ENCODE results near the gene FUNDC2.
A peak's percentile ranks its signal among the peaks of the same experiment; 100 is the strongest.
"Not testable (repeated sequence)": the region's sequence is repeated elsewhere in the genome, so short reads cannot be mapped to it uniquely, and the experiment has no call there.

Gene FUNDC2

GRCh38 chrX:155026727-155027508 lies at the start of gene FUNDC2:
FUNDC2 (plus strand) TSS chrX:155026844; CDS start chrX:155026939, 95 bp downstream.
- no peak for FAIRE-seq

- FAIRE-seq: no peak
Measured at GRCh38 chrX:154979629-154980028, 47.0 kb upstream of the FUNDC2 start.

- FAIRE-seq: peak; percentile 72
Measured at GRCh38 chrX:154980330-154981115, 46.1 kb upstream of the FUNDC2 start.

- FAIRE-seq: no peak
Measured at GRCh38 chrX:154981116-154981411, 45.6 kb upstream of the FUNDC2 start.

- no peak for FAIRE-seq
Measured at GRCh38 chrX:154986826-154987575, 39.6 kb upstream of the FUNDC2 start.

- FAIRE-seq: no peak
Measured at GRCh38 chrX:154987940-154988339, 38.7 kb upstream of the FUNDC2 start.

GRCh38 chrX:154988719-154989118 lies 37.9 kb upstream of the FUNDC2 start:
- no peak for FAIRE-seq

- FAIRE-seq: no peak
Measured at GRCh38 chrX:154990496-154990895, 36.1 kb upstream of the FUNDC2 start.

- FAIRE-seq: no peak
Measured at GRCh38 chrX:154991039-154991438, 35.6 kb upstream of the FUNDC2 start.

GRCh38 chrX:154991476-154991875 lies 35.2 kb upstream of the FUNDC2 start:
- no peak for FAIRE-seq

GRCh38 chrX:154998204-154998880 lies 28.3 kb upstream of the FUNDC2 start:
- FAIRE-seq: no peak

GRCh38 chrX:155000841-155001240 lies 25.8 kb upstream of the FUNDC2 start:
- no peak for FAIRE-seq

- FAIRE-seq: no peak
Measured at GRCh38 chrX:155001873-155002272, 24.8 kb upstream of the FUNDC2 start.

- FAIRE-seq: no peak
Measured at GRCh38 chrX:155005190-155005589, 21.5 kb upstream of the FUNDC2 start.

- FAIRE-seq: not testable (repeated sequence)
Measured at GRCh38 chrX:155006379-155006778, 20.3 kb upstream of the FUNDC2 start.

- not testable (repeated sequence) for FAIRE-seq
Measured at GRCh38 chrX:155006913-155007671, 19.6 kb upstream of the FUNDC2 start.

- FAIRE-seq: not testable (repeated sequence)
Measured at GRCh38 chrX:155008578-155008977, 18.1 kb upstream of the FUNDC2 start.

- FAIRE-seq: no peak
Measured at GRCh38 chrX:155009994-155010472, 16.6 kb upstream of the FUNDC2 start.

GRCh38 chrX:155020591-155020990 lies 6.1 kb upstream of the FUNDC2 start:
- FAIRE-seq: no peak

GRCh38 chrX:155022585-155022984 lies 4.1 kb upstream of the FUNDC2 start, which contains the start of gene F8:
F8 (minus strand) TSS chrX:155022723; CDS start chrX:155022552, 171 bp downstream.
- no peak for FAIRE-seq

GRCh38 chrX:155023907-155024833 lies 2.5 kb upstream of the FUNDC2 start:
- FAIRE-seq: no peak
